ENCODE data around the gene TMEM167A. TPM values are rescaled to one million over a fixed set of nuclear protein-coding genes. Genes with fewer than 3 reads are reported as not detected.

TMEM167A gene
- total RNA-seq, 1 experiment from 2014 or later, result 108 TPM

DNA sequence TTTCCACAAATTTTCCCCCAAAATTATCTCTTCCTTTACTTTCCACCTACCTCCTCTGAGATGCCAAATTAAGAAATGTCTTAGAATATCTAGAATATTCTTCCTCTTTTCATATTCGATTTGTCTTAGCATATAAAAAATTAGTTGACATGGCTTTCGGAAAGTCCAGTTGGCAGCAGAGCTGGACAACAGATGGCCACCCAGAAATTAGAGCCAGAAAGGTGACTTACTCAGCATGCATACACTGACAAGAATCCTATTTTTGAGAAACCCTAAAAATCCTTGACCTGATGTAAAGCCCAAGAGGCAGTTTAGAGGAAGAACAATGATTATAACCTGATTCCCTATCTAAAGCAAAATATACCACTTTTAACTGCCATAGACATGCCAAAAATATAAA, 22.0 kb downstream of the TMEM167A start:
- POLR2A ChIA-PET, result interaction anchor here (1.2 kb wide), 1 partner anchor 23 kb away, joined by 3 read pairs; the partner anchor contains the start of genes TMEM167A and XRCC4
- no TSS peak for BruUV-seq (replicated peaks)
- no peak overlapping the region for H3K27ac ChIP-seq (ENCODE audit: low read depth, low read length)
- no peak overlapping the region for H3K9ac ChIP-seq (ENCODE audit: low read length)
- no peak overlapping the region for H2AFZ ChIP-seq (ENCODE audit: low read depth, low read length, poor library complexity, severe bottlenecking)
- CTCF ChIA-PET, result no interaction called here
- H3K4me1 ChIP-seq (ENCODE audit: control insufficient read depth in 1 of 2, insufficient read depth in 2 of 2, low read length in 2 of 2), result no peaks in the 10 kb centered on the region
- no peaks in the 10 kb centered on the region for H3K9me2 ChIP-seq (ENCODE audit: insufficient read depth)
- intact Hi-C loops (cut with micrococcal nuclease), result no loop called here
- no peaks in the 10 kb centered on the region for H4K20me1 ChIP-seq (ENCODE audit: insufficient read depth)
- DNase-seq (ENCODE audit: low read depth, low spot score), result no peak
- peaks cover 55% of the 10 kb centered on the region for H3K79me2 ChIP-seq (ENCODE audit: insufficient read depth, low read length)
- no peaks in the 10 kb centered on the region for H3K27me3 ChIP-seq (ENCODE audit: insufficient read depth, low read length)
- RAD21 ChIA-PET (ENCODE audit: low non-redundant PET in 1 of 2, low total read pairs in 2 of 2, uncharacterized antibody in 2 of 2, unreplicated experiment in 2 of 2), result no interaction called here
- peaks cover 7 to 9% of the 10 kb centered on the region in 2 experiments; a peak in 2 of 4 replicates for H3K36me3 ChIP-seq (ENCODE audit: control insufficient read depth in 1 of 2, insufficient read depth in 2 of 2, low read length in 2 of 2)
- no peaks in the 10 kb centered on the region for H3K9me3 ChIP-seq (ENCODE audit: control insufficient read depth in 1 of 2, insufficient read depth in 1 of 2, low read depth in 1 of 2, low read length in 2 of 2)
- ATAC-seq, result no peak
- TF ChIP-seq POLR2AphosphoS5 (IDR thresholded peaks at IDR 0.05; ENCODE audit: low read depth, low read length), result no peak
- no peak for TF ChIP-seq EZH2phosphoT487 (IDR thresholded peaks at IDR 0.05; ENCODE audit: borderline replicate concordance)
- no peak for TF ChIP-seq CBX3 (IDR thresholded peaks at IDR 0.05; ENCODE audit: low read depth)
- TF ChIP-seq CEBPB (IDR thresholded peaks at IDR 0.05; ENCODE audit: low read depth), result no peak
- TF ChIP-seq, protein P1, sequence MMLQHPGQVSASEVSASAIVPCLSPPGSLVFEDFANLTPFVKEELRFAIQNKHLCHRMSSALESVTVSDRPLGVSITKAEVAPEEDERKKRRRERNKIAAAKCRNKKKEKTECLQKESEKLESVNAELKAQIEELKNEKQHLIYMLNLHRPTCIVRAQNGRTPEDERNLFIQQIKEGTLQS (IDR thresholded peaks at IDR 0.05), result no peak
- no peak for TF ChIP-seq ZFX (IDR thresholded peaks at IDR 0.05)
- no peak for TF ChIP-seq EZH2 (IDR thresholded peaks at IDR 0.05)
- TF ChIP-seq EGR1 (IDR thresholded peaks at IDR 0.05; ENCODE audit: low read depth), result no peak
- TF ChIP-seq, protein P2, sequence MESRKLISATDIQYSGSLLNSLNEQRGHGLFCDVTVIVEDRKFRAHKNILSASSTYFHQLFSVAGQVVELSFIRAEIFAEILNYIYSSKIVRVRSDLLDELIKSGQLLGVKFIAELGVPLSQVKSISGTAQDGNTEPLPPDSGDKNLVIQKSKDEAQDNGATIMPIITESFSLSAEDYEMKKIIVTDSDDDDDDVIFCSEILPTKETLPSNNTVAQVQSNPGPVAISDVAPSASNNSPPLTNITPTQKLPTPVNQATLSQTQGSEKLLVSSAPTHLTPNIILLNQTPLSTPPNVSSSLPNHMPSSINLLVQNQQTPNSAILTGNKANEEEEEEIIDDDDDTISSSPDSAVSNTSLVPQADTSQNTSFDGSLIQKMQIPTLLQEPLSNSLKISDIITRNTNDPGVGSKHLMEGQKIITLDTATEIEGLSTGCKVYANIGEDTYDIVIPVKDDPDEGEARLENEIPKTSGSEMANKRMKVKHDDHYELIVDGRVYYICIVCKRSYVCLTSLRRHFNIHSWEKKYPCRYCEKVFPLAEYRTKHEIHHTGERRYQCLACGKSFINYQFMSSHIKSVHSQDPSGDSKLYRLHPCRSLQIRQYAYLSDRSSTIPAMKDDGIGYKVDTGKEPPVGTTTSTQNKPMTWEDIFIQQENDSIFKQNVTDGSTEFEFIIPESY (IDR thresholded peaks at IDR 0.05; ENCODE audit: extremely low read depth, insufficient replicate concordance, low read length), result no peak
- no peak for TF ChIP-seq ELF1 (IDR thresholded peaks at IDR 0.05; ENCODE audit: borderline replicate concordance, low read depth)
- TF ChIP-seq, protein P3, sequence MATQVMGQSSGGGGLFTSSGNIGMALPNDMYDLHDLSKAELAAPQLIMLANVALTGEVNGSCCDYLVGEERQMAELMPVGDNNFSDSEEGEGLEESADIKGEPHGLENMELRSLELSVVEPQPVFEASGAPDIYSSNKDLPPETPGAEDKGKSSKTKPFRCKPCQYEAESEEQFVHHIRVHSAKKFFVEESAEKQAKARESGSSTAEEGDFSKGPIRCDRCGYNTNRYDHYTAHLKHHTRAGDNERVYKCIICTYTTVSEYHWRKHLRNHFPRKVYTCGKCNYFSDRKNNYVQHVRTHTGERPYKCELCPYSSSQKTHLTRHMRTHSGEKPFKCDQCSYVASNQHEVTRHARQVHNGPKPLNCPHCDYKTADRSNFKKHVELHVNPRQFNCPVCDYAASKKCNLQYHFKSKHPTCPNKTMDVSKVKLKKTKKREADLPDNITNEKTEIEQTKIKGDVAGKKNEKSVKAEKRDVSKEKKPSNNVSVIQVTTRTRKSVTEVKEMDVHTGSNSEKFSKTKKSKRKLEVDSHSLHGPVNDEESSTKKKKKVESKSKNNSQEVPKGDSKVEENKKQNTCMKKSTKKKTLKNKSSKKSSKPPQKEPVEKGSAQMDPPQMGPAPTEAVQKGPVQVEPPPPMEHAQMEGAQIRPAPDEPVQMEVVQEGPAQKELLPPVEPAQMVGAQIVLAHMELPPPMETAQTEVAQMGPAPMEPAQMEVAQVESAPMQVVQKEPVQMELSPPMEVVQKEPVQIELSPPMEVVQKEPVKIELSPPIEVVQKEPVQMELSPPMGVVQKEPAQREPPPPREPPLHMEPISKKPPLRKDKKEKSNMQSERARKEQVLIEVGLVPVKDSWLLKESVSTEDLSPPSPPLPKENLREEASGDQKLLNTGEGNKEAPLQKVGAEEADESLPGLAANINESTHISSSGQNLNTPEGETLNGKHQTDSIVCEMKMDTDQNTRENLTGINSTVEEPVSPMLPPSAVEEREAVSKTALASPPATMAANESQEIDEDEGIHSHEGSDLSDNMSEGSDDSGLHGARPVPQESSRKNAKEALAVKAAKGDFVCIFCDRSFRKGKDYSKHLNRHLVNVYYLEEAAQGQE (IDR thresholded peaks at IDR 0.05; ENCODE audit: low read depth), result no peak
- TF ChIP-seq, protein P4, sequence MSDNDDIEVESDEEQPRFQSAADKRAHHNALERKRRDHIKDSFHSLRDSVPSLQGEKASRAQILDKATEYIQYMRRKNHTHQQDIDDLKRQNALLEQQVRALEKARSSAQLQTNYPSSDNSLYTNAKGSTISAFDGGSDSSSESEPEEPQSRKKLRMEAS (IDR thresholded peaks at IDR 0.05), result no peak
- TF ChIP-seq ZNF274 (IDR thresholded peaks at IDR 0.05; ENCODE audit: low read depth, low read length), result no peak
- TF ChIP-seq, protein P5, sequence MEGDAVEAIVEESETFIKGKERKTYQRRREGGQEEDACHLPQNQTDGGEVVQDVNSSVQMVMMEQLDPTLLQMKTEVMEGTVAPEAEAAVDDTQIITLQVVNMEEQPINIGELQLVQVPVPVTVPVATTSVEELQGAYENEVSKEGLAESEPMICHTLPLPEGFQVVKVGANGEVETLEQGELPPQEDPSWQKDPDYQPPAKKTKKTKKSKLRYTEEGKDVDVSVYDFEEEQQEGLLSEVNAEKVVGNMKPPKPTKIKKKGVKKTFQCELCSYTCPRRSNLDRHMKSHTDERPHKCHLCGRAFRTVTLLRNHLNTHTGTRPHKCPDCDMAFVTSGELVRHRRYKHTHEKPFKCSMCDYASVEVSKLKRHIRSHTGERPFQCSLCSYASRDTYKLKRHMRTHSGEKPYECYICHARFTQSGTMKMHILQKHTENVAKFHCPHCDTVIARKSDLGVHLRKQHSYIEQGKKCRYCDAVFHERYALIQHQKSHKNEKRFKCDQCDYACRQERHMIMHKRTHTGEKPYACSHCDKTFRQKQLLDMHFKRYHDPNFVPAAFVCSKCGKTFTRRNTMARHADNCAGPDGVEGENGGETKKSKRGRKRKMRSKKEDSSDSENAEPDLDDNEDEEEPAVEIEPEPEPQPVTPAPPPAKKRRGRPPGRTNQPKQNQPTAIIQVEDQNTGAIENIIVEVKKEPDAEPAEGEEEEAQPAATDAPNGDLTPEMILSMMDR (IDR thresholded peaks at IDR 0.05 in 2 of 3, conservative IDR thresholded peaks at IDR 0.05 in 1 of 3; ENCODE audit: borderline replicate concordance in 1 of 3, insufficient read depth in 1 of 3, low read depth in 2 of 3, low read length in 2 of 3), result no peak
- TF ChIP-seq FOSL1 (IDR thresholded peaks at IDR 0.05; ENCODE audit: low read depth), result no peak
- TF ChIP-seq RAD21 (IDR thresholded peaks at IDR 0.05; ENCODE audit: low read depth), result no peak
- TF ChIP-seq YY1 (IDR thresholded peaks at IDR 0.05; ENCODE audit: extremely low read depth, insufficient replicate concordance, low read depth, low read length), result no peak
- H3K4me2 ChIP-seq (ENCODE audit: low read length), result no peak overlapping the region
- H3K4me3 ChIP-seq (replicated peaks in 1 of 2; ENCODE audit: low read depth in 1 of 2, low read length in 2 of 2), result no peak overlapping the region
